GM19351 (cell line): ENCODE data around the gene ANKRD12.
A peak's percentile ranks its signal among the peaks of the same experiment; 100 is the strongest.

Experiments used
- ATAC-seq: cut with Tn5 transposase; IDR thresholded peaks from one replicate; pipeline ENCODE4 v1.9.1; 2021; ENCODE audit warnings: mild to moderate bottlenecking, moderate library complexity; ENCODE audit not compliant: unreplicated experiment

ANKRD12 gene

DNA sequence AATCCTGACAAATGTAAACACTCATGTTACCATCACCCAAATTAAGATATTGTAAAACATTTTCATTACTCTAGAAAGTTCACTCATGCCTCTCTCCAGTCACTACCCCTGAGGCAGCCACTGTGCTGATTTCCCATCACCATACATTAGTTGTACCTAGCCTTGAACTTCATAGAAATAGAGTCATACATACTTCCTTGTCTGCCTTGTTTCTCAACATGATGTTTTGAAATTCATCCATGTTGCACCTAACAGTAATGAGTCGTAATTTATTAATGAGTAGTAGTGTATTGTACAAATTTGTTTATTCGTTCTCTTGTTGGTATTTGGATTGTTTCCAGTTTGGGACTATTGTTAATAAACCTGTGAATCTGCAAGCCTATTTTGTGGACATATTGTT lies 149.0 kb downstream of the ANKRD12 start:
- no peak for ATAC-seq

DNA sequence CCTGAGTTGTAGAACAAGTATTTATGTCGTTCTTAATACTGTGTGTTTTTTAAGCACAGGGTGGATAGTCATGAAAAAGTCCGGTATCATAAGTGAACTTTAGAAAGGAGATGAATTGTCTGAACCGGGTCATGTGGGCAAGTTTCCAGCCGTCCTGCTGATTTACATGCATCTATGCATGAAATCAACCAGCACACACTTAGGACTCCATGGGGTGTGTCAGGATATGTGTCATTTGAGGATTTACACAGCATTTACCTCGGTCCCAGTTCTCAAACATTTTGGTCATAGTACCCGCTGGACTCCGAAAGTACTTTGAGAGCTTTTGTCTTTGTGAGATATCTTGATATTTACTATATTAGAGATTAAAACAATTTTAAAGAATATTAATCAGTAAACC lies 150.5 kb downstream of the ANKRD12 start:
- ATAC-seq, result no peak

DNA sequence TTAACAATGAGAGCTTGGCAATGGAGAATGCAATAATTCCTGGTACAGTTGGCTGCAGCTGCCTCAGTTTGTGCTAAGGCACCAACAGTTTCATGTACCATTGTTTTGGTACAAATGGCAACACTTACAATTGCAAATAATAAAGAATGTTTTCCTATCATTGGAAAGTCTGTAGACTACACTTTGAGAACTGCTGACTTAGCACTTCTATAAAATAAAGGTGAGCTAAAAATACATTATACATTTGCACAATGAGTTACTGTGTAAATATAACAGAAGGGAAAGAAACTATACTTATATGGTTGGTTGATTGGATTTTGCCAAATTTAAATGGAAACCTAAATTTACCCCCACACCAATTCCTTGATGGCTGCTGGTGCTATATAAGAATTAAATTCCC lies 153.1 kb downstream of the ANKRD12 start:
- ATAC-seq, result no peak

DNA sequence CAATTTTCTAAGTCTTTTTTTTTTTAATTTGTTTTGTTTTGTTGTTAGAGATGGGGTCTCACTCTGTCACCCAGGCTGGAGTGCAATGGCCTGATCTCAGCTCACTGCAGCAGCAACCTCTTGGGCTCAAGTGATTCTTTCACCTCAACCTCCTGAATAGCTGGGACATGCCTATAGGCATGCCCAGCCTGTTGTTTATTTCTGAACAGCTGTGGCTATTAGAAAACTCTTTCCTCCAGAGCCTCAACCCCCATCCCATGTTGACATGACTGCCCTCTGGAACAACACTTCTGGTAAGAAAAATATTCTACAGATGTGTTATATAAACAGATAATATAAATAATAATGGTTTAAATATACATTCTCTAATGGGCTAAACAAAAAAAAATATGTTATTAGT lies 153.6 kb downstream of the ANKRD12 start:
- no peak for ATAC-seq

DNA sequence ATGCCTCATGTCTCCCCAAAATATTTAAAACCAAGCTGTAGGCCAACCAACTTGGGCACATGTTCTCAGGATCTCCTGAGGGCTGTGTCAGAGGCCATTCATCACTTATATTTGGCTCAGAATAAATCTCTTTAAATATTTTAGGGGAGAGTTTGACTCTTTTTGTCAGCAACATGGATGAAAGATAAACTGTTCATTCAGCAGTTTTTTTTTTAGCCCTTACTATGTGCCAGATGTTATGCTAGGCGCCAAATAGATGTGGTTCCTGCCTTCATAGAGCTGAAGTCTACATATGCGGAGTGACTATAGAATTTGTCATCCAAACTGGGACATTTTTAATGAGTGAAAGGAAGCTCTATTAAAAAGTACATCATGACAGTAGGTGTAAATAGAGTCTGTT lies 155.5 kb downstream of the ANKRD12 start:
- no peak for ATAC-seq

DNA sequence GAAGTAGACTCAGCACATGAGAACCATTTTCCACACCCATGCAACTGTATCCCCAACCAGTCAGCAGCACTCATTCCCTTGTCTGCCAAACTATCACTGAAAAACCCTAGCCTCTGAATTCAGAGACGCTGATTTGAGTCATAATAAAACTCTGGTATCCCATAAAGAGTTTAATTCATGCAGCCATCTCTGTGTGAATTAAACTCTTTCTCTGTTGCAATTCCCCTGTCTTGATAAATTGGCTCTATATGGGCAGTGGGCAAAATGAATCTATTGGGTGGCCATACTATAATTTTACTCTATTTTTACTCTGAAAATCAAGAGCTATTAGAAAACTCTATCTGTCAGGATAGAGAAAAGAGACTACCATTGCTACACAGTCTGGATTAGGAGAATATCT lies 157.4 kb downstream of the ANKRD12 start:
- no peak for ATAC-seq

DNA sequence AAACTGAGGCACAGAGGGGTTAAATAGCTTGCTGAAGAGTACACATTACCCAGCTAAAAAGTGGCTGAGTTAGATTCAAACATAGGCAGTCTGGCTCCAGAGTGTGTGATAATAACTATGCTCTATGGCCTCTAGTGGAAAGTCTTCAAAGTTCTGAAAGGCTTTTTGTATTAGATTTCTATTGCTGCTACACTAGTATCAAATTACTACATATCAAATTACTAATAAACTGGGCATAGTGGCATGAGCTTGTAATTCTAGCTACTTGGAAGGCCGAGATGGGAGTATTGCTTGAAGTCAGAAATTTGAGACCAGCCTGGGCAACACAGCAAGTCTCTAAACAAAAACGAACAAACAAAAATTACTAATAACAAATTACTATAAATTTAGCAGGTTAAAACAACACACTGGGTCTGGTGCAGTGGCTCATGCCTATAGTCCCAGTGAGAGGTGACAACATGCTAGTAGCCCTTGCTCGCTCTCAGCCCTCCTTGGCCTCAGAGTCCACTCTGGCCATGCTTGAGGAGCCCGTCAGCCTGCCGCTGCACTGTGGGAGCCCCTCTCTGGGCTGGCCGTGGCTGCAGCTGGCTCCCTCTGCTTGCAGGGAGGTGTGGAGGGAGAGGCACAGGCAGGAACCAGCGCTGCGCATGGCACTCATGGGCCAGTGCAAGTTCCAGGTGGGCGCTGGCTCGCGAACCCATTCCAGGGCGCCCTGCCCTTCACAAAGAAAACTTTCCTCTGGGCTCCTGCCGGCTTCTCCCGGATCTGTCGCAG lies 159.8 kb downstream of the ANKRD12 start:
- no peak for ATAC-seq

DNA sequence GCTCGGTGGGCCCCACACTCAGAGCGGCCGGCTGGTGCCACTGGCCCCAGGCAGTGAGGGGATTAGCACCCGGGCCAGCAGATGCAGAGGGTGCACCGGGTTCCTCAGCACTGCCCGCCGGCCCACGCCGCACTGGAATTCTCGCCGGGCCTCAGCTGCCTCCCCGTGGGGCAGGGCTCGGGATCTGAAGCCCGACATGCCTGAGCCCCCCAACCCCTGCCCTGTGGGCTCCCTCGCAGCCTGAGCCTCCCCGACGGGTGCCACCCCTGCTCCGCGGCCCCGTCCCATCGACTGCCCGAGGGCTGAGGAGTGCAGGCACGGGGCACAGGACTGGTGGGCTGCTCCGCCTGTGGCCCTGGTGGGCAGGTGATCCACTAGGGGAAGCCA lies 160.4 kb downstream of the ANKRD12 start:
- no peak for ATAC-seq

DNA sequence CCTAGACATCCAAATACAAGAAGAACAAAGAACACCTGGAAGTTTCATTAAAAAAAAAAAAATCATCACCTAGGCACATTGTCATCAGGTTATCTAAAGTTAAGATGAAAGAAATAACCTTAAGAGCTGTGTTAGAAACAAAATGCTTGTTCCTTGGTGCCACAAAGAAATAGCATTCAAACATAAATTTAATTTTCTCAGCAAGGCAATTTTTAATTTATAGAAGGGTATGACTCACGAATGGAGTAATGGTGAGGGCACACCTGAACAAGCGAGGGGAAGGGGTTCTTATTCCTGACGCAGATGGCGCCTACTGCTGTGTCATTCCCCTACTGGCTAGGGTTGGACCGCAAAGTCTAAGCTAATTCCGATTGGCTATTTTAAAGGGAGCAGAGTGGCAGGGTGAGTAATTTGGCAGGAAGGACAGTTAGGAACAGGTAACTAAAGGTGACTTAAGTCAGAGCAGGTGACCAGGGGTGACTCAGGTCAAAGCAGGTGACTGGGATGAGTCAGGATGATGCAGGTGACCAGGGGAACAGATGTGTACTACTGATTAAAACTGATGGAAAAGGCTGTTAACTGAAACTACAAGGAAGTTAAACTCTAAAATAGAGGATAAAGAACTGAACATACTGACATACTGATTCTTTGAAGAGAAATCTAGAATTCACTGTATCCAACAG lies 167.9 kb downstream of the ANKRD12 start:
- no peak for ATAC-seq

DNA sequence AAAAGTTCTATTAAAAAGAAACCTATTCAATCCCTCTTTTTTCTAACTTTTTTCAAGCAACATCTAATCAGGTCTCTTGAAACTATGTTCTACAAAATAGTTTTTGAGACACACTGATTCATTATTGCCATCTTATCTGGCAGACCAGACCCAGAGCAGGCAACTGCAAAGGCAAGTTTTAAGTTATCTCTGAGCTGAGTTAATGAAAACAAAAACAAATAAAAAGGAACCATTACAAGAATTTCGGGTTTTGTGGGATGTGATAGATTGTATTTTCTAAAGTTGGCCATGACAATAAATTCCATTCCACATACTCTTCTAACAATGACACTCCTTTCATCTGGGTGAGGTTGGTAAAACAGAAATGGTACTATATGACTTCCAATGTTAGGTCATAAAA lies 182.8 kb downstream of the ANKRD12 start:
- ATAC-seq, result no peak

DNA sequence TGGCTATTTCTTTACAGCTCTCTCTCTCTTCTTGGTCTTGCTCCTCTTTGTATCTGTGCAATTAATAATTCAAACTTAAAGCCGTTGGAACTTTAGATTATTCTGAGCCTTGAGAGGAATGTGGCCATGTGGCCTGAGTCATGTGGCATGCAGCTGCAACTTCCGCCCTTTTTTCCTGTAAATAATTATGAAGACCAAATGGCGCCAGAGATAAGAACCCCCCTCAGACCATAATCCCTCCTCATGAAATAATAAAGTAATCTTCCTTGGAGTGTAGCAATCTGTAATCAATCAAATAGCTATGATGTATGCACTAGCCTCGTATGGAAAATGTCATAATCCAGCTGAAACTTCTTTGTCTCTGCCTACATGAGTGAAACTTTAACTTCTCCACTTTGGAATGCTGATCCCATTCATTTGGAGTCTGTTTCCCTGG lies 184.5 kb downstream of the ANKRD12 start:
- no peak for ATAC-seq

DNA sequence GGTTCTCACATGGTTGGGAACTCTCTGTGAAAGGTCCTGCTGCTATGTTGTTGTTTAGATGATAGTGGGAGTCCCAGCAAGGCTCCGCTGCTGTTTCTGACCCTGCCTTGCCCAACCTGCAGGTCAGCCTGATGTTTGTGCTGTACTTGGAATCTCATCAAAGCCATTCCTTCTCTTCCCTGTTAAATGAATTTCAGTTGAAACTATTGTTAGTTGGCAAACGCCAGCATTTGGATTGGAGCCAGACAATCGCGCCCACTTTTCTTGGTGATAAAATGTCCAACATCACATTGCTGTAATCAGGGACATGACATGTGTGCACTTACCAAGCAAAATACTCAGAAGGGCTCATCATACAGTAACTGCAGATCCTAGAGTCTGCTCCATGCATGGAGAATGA lies 185.2 kb downstream of the ANKRD12 start:
- ATAC-seq, result no peak

DNA sequence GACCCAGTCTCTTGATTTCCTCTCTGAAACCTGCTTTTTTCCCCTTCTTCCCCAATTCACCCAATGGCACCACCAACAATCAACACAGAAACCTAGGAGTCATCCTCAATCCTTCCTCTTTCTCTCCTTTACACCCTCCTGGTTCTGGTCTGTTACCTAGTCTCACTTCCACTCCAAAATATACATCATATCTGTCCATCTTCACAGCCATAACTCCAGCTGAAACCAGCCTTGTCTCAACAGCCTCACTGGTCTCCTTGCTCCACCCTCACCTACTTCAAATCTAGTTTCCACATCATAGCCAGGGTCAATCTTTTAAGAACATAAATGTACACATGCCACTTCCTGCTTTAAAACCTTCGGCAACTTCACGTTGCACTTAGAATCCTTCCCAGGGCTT lies 186.2 kb downstream of the ANKRD12 start:
- no peak for ATAC-seq

DNA sequence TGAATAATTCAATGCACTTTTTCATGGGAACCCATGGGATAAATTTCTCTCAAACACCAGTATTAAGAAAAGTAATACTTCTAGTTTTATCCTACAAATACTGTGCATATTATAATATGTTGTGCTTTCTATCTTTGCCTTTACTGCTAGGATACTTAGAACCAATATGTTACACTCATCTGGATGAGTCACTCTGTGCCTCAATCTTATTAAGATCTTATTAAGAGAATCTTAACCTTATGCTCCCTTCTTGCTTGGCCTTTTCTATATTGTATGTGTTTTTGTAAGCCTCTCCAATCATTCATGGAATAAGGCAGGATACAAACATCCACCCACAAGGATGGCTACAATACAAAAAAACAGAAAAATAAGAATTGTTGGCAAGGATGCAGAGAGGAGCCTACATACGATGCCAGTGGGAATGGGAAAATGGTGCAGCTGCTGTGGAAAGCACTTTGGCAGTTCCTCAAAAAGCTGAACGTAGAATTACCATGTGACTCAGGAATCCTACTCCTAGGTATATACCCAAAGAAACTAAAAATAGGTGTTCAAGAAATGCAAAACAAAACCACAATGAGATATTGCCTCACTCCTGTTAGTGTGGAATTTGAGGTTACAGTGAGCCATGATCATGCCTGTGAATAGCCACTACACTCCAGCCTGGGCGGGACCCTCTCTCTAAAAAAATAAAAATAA lies 187.3 kb downstream of the ANKRD12 start:
- no peak for ATAC-seq

DNA sequence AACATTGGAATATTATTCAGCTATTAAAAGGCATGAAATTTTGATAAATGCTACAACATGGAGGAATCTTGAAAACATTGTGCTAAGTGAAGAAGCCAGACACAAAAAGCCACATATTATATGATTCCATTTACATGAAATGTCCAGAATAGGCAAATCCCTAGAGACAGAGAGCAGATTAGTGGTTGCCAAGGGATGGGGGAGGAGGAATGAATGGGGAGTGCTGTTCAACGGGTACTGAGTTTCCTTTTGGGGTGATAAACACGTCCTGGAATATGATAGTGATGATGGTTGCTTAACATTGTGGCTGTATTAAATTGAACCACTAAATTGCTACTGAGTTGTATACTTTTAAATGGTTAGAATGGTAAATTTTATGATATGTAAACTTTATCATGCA lies 189.1 kb downstream of the ANKRD12 start:
- no peak for ATAC-seq

DNA sequence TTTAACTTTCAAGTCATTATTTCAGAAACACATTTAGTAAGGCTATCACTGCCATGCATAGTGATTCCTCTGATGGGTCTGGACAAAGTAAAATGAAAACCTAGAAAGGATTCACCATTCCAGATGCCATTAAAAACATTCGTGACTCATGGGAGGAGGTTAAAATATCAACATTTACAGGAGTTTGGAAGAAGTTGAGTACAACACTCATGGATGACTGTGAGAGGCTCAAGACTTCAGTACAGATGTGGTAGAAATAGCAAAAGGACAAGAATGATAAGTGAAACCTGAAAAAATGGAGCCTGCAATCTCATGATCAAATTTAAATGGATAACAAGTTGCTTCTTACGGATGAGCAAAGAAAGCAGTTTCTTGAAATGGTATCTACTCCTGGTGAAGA lies 192.2 kb downstream of the ANKRD12 start:
- ATAC-seq, result no peak

DNA sequence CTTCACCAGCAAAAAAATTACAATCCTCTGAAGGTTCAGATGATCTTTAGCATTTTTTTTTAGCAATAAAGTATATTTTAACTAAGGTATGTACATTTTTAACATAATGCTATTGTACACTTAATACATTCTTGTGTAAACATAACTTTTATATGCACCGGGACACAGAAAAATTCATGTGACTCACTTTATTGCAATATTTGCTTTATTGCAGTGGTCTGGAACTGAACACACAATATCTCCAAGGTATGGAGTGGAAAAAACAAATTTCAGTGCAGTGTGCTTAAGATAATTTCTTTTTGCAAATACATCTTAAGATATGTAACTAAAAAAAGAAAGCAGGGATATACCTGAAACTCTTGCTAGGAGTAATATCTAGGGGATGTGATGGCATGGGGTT lies 192.9 kb downstream of the ANKRD12 start:
- ATAC-seq, result no peak

DNA sequence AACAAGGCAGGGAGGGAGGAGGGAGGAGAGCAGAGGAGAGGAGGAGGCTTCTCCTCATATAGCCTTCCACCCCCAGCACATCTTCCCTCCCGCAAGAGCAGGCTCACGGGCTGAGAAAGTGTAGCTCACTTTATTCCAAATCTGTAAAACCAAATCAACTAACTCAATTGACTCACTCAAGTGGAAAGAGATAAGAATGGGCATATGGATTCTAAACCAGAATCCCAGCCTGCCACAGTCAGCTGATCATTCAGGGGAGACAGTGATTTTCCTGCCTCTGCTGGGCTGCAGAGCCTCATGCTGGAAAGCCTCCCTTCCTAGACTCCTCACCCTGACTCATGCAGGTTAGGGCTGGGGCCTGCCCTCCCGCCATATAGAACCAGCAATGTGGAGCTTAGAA lies 193.8 kb downstream of the ANKRD12 start:
- no peak for ATAC-seq

DNA sequence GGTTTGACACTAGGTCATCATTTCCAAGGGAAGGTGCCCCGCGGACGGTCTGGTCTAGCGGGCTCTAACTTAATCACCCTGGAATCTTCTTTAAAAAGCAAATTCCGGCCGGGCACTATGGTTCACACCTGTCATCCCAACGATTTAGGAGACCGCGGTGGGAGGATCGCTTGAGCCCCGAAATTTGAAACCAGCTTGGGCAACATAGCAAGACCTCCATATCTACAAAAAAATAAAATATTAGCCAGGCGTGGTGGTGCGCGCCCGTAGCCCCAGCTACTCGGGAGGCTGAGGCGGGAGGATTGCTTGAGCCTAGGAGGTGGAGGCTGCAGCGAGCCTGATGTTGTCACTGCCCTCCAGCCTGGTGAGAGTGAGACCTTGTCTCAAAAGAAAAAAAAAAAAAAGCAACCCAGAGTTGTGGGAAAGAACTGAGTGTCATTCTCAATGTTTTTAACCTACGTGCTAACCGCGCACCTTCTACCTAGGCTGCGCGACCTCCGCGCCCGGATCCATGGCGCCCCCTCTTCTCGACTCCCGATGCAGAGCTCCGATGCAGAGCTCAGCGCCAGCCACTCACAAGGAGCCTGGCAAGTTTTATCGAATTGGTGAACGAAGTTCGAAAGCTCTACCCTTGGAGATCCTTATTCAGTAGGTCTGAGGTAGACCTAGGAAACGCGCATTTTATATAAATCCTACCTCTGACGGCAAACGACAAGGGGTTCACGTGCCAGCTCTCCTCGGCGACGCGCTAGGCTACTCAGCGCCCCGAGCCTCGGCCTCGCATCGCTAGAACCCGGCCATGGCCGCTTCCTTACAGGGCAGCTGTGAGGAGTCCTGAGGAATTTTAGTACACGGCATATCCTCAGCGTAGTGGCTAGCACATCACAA lies 197.1 kb downstream of the ANKRD12 start:
- ATAC-seq, result peak; percentile 36

DNA sequence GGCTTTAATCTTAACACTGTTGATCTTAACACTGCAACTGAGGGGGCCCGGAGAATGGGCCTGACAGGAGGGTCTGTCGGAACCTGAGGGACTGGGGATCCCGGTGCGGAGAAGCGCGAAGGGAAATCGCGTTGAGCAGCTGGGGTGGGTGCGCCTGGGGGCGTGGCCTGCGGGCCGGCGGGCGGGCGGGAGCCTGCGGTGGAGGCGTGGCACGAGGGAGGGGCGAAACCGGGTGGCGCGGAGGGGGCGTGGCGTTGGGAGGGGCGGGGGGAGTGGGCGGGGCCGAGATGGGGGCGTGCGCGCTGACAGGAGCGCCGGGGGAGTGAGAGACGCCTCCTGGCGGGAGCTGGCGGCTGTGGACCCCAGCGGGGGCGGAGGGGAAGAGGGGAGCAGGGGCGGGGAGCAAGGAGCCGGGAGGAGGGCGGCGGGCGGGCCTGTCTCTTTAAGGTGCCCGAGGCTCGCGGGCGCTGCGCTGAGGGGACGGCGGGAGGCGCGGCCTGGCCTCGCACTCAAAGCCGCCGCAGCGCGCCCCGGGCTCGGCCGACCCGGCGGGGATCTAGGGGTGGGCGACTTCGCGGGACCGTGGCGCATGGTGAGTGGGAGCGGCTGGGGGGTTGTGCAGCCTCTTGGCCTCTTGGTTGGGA lies 197.9 kb downstream of the ANKRD12 start, which contains the start of gene TWSG1:
Gene TWSG1 (plus strand): TSS at position 445 of the 644 bp plus-strand sequence. CDS start 2,457 bp downstream, outside the sequence.
- ATAC-seq, result peak; percentile 78
